G401.6 (cell line): ENCODE measurements around the gene DOLK.

Experiments used
- FAIRE-seq: peaks from 2 replicates; lab custom pipeline; 2012; peaks lifted over from hg19 to GRCh38; lab: Jason Lieb, UNC

The DOLK gene

GRCh38 chr9:128905964-128906363 is 41.4 kb downstream of the DOLK start:
- no peak for FAIRE-seq

DNA sequence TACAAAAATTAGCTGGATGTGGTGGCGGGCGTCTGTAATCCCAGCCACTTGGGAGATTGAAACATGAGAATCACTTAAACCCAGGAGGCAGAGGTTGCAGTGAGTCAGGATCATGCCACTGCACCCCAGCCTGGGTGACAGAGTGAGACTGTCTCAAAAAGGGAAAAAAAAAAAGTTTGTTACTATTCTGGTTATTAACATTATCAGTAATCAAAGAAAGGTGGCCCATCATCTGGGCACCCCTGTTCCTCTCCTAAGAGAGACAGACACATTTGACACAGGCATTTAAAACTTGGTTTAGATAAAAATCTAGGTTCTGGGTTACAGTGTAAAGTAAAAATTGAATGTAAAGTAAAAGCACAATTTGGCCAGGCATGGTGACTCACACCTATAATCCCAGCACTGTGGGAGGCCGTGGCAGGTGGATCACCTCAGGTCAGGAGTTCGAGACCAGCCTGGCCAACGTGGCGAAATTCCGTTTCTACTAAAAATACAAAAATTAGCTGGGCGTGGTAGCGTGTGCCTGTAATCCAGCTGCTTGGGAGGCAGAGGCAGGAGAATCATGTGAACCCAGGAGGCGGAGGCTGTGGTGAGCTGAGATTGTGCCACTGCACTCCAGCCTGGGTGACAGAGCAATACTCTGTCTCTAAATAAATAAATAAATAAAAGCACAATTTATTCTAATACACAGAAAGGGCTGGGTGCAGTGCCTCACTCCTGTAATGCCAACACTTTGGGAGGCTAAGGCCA is 43.4 kb downstream of the DOLK start:
- no peak for FAIRE-seq

GRCh38 chr9:128903079-128903461 is 44.3 kb downstream of the DOLK start:
- no peak for FAIRE-seq

DNA sequence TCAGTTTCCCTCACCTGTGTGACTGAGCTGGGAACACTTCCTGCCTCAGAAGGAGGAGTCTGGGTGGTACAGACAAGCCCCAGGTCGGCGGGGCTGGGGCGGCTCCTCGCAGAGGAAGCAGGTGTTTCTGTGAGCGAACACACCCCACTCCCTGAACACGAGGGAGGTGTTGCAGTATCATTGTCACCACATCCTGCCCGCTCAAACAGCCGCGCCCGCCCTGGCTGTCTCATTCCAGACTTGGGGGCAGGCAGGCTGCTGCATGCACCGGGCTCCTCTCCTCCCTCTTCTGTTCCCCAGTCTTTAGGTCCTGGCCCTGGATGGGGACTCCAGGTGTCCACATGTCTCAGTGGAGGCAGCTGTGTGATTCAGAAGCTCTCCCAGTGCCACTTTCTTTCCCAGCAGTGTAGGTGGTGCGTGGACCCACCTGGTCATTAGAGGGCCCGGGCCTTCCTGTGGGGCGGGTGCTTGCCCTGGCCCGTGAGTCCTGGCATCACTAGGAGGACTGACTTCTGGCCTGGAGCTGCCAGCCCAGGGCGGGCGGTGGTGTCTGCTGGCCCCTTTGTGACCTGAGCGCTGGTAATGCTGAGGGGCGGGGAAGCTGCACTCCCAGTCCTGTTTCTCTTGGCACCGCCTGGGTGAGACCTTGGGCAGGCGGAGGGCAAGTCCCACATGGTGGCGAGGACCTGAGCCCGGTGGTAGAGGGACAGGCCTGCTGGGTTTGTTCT is 44.9 kb downstream of the DOLK start:
- FAIRE-seq: no peak

GRCh38 chr9:128901822-128902221 is 45.6 kb downstream of the DOLK start:
- FAIRE-seq: no peak

DNA sequence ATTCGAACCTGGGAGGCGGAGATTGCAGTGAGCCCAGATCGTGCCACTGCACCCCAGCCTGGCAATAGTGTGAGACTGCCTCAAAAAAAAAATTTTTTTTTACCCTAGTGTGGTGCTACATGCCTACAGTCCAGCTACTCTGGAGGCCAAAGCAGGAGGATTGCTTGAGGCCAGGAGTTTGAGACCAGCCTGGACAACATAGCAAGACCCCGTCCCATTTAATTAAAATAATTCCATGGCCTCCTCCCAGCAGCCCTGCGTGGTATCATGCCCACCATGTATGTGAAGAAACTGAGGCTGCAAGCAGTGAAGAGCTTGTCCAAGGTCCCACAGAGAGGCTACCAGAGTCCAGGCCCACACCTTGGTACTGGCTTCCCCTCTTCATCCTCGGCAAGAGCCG is 46.0 kb downstream of the DOLK start:
- FAIRE-seq: no peak

- FAIRE-seq: no peak
Observed at GRCh38 chr9:128899566-128900322, 47.7 kb downstream of the DOLK start.

DNA sequence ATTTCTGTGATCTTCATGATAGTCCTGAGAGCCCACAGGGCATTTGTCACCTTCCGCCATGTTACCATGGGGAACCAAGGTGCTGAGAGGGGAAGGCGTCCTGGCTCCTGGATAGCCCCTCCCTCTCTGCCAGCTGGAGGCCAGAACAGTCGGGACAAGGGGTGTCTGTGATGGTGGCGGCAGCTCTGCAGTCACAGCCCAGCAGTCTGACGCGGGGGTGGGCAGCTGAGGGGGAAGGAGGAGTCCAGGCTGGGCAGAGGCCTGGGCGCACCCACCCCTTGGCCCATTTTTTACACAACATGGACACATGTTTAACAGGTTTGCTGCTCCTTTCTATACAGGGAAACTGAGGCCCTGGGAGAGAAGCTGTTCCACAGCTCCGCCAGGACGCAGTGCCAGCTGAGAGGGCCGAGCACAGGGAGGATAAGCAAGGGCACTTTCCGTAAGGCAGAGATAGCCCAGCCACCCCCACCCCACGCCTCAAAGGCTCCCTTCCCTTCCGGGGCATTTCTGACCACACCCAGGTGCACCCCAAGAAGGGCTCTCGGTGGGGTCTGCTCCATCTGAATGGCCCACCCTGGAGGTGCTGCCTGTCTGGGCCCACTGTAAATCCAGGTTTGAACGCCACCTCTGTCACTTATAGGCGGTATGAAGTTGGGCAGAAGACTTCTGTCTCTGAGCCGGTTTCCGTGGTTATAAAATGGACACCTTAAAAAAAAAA is 48.4 kb downstream of the DOLK start:
- no peak for FAIRE-seq

DNA sequence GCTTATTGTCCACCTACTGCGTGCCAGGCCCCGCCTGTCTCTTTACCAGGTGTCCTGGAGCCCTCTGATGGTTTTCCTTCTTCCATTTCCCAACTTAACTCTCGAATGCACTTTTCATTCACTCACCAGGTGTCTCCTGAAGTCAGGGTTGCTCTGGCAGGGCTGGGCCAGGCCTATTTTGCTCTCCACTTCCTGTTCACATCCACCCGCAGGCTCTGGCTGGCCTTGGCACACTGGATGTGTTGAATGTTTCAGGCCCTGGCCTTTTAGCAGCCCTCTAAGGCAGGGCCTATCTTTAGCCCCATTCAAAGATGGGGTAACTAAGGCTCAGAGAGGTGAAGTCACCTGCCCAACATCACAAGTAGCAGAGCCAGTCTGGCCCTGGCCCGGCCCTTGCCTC is 49.0 kb downstream of the DOLK start:
- FAIRE-seq: no peak

- FAIRE-seq: no peak
Observed at GRCh38 chr9:128895556-128895955, 51.8 kb downstream of the DOLK start.
